GM12872 (cell line): ENCODE results near the gene CDC37.

Source experiments
- TF ChIP-seq, protein P1 (sequence below): IDR thresholded peaks from 3 replicates; pipeline ENCODE4 v1.5.1; 2011; ENCODE audit warnings: low read depth, mild to moderate bottlenecking, low read length, moderate library complexity; ENCODE audit not compliant: insufficient read depth

CDC37 gene

DNA sequence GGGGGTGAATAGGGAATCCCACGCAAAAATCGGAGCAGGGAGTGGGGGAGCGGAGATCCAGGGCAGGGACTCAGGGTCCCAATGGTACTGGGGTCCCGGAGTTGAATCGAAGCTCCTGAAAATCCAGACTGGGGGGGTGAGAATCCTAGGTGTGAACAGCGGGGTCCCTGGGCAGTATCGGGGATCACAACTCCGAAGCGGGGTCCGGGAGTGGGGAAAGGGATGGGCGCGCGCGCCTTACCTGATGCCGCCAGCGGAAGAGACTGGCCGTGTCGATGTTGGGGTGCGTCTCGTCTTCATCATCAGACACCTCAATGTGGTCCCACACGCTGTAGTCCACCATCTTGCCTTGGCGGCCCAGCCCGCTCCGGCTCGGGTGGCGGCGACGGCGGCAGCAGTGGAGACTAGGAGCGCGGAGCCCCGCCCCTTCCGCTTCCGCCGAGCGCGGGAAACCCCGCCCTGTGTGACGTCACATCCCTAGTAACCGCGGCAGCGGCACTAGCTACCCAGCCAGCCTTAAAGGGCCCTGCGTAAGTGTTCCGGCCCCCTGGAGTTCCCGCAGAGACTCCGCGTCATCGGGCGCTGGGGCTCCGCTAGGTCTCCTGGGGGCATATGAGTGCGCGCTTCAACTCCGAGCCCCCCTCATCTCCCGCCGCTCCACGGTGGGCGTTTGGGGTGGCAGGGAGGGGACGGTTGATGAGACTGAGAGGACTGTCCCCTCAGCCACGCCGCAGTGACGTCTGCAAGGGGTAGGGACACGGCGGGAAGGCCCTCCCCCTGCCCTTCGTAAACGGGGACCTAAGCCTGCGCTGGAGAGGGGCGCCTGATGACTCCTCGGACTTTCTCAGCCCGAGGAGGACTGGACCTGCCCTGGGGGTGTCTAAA, at the start of gene CDC37:
CDC37 (minus strand) TSS at position 406 of the 885 bp plus-strand sequence; CDS start at position 343, 63 bp downstream.
- TF ChIP-seq, protein P1, sequence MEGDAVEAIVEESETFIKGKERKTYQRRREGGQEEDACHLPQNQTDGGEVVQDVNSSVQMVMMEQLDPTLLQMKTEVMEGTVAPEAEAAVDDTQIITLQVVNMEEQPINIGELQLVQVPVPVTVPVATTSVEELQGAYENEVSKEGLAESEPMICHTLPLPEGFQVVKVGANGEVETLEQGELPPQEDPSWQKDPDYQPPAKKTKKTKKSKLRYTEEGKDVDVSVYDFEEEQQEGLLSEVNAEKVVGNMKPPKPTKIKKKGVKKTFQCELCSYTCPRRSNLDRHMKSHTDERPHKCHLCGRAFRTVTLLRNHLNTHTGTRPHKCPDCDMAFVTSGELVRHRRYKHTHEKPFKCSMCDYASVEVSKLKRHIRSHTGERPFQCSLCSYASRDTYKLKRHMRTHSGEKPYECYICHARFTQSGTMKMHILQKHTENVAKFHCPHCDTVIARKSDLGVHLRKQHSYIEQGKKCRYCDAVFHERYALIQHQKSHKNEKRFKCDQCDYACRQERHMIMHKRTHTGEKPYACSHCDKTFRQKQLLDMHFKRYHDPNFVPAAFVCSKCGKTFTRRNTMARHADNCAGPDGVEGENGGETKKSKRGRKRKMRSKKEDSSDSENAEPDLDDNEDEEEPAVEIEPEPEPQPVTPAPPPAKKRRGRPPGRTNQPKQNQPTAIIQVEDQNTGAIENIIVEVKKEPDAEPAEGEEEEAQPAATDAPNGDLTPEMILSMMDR: no peak

DNA sequence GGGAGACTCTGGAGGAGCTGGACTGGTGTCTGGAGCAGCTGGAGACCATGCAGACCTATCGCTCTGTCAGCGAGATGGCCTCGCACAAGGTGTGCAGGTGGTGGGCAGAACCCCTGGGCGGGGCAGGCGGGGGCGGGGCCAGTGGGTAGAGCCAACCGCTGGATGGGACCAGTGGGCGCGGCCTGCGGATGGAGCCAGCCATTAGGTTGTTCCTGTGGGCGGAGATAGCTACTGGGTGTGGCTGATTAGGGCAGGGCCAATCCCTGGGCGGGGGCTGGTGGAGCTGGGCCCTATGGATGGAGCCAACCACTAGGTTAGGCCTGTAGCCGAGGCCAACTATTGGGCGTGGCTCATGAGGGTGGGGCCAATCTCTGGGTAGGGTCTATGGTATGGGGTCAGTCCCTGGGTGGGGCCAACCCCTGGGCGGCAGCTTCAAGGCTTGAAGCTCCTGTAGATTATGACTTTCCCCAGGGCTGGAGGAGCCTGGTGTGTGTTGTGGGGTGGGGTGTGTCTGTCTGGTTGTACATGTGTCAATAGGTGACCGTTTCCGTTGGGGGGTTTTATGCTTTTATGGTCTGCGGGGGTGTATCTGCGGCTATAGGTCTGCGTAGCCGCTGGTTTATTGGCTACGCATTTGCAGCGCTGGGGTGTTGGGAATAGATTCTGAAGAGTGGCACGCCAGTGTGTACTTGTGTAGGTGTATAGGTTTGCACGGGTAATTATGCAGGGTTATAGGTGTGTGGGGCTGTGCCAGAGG, 47.7 kb upstream of the CDC37 start:
- TF ChIP-seq, protein P1: no peak

DNA sequence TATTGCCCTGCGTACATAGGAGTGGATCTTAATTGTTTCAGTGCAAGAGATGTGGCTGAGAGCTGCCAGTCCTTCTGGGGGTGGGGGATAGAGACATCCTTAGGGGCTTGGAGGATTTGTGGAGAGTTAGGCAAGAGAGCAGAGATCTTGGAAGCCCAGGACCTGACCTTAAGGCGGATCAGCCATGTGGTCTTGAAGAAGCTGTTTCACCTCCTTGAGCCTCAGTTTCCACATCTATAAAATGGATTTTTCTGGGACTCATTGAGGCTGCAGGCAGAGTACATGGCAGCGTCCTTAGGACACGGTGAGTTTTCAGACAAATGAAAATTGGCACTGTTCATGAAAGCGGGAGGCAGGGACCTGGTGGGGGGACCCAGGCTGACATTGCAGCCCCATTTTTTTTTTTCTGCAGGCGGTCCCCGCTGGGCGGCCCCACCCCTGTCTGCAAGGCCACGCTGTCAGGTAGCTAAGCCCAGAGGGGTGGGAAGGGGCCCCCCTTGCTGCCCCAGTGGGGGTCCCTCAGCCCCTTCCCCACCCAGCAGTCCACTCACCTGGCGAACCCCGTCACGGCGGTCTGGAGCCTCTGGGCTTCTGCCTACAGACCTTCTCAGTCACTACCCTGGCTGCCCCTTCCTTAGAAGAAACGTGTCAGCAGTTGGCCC, 47.0 kb upstream of the CDC37 start:
- TF ChIP-seq, protein P1: no peak

DNA sequence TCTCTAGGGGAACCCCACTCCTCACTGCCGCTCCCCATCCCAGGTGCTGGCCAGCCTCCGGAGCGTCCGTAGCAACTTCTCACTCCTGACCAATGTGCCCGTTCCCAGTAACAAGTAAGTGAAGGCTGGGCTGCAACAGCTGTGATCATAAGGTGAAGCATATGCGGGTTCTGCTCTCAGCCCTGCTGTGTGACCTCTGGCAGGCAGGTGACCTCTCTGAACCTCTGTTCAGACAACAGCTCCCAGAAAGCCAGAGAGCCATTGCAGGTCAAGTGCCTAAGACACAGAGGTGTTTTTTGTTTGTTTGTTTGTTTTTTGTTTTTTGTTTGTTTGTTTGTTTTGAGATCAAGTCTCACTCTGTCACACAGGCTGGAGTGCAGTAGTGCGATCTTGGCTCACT, 45.7 kb upstream of the CDC37 start:
- TF ChIP-seq, protein P1: no peak

GRCh38 chr19:10442698-10443097, 39.4 kb upstream of the CDC37 start:
- TF ChIP-seq, protein P1: no peak

GRCh38 chr19:10439588-10439987, 36.2 kb upstream of the CDC37 start:
- TF ChIP-seq, protein P1: no peak

DNA sequence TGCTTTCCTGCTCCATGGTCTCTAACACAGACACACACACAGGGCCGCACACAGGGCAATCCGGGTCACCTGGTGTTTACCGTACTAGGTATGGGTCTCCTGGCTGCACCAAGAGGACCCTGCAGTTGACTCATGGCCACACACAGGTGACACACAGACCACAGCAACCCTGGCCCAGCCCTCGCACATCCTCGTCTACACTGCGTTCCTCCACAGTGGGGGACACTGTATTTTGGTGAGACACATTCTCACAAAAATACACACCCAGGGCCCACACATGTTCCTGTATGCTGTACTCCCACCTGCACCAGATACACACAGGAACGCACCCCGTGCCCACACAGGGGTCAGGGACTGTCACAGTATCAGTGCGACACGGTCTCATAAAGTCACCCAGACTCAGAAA, 29.8 kb upstream of the CDC37 start:
- TF ChIP-seq, protein P1: no peak
